CD4-positive, alpha-beta T cell treated with Interleukin-17A for 4 hours (primary cell): ENCODE data around the gene GNL1.
A peak's percentile ranks its signal among the peaks of the same experiment; 100 is the strongest.
"Not testable (repeated sequence)": the region's sequence is repeated elsewhere in the genome, so short reads cannot be mapped to it uniquely, and the experiment has no call there.

Experiments
- DNase-seq: peaks from one replicate; pipeline ENCODE4 v3.0.0-alpha.2; 2020; ENCODE audit warnings: mixed read lengths

GNL1 gene

DNA sequence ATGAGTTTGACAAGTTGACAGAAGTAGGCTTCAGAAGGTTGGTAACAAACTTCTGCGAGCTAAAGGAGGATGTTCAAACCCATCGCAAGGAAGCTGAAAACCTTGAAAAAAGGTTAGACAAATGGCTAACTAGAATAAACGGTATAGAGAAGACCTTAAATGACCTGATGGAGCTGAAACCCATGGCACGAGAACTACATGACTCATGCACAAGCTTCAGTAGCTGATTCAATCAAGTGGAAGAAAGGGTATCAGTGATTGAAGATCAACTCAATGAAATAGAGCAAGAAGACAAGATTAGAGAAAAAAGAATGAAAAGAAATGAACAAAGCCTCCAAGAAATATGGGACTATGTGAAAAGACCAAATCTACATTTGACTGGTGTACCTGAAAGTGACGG lies 34.3 kb downstream of the GNL1 start:
- not testable (repeated sequence) for DNase-seq

DNA sequence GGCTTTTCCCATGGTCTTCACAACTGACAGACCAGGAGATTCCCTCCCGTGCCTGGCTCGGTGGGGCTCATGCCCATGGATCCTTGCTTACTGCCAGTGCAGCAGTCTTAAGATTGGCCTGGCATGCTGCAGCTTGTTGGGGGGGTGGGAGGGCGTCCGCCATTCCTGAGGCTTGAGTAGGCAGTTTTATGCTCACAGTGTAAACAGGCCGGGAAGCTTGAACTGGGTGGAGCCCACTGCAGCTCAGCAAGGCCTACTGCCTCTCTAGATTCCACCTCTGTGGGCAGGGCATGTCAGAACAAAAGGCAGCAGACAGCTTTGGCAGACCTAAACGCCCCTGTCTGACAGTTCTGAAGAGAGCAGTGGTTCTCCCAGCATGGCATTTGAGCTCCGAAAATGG lies 35.2 kb downstream of the GNL1 start:
- DNase-seq: not testable (repeated sequence)

DNA sequence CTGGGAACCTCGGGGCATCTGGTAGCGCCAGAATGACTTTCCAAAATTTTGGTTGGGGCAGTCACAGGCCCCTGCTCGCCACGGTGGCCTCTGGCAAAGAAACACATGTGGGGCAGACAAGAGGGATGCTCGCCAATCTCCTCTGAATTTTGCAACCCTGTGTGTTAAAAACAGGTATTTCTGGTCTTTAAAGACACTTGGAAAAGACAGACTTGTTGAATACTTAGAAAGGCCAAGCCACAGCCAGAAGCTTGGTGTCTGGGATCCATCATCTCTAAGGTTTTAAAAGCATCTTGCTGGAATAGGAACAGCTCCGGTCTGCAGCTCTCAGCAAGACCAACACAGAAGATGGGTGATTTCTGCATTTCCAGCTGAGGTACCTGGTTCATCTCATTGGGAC lies 35.8 kb downstream of the GNL1 start:
- DNase-seq: no peak

DNA sequence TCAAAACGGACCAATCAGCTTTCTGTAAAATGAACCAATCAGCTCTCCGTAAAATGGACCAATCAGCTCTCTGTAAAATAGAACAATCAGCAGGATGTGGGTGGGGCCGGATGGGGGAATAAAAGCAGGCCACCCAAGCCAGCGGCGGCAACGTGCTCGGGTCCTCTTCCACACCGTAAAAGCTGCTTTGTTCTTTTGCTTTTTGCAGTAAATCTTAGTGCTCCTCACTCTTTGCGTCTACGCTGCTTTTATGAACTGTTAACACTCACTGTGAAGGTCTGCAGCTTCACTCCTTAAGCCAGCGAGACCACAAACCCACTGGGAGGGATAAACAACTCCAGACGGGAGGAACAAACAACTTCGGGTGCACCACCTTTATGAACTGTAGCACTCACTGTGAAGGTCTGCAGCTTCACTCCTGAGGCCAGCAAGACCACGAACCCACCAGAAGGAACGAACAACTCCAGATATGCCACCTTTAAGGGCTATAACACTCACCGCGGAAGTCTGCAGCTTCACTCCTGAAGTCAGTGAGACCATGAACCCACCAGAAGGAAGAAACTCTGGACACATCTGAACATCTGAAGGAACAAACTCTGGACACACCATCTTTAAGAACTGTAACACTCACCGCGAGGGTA lies 37.7 kb downstream of the GNL1 start:
- peak; percentile 62 for DNase-seq

DNA sequence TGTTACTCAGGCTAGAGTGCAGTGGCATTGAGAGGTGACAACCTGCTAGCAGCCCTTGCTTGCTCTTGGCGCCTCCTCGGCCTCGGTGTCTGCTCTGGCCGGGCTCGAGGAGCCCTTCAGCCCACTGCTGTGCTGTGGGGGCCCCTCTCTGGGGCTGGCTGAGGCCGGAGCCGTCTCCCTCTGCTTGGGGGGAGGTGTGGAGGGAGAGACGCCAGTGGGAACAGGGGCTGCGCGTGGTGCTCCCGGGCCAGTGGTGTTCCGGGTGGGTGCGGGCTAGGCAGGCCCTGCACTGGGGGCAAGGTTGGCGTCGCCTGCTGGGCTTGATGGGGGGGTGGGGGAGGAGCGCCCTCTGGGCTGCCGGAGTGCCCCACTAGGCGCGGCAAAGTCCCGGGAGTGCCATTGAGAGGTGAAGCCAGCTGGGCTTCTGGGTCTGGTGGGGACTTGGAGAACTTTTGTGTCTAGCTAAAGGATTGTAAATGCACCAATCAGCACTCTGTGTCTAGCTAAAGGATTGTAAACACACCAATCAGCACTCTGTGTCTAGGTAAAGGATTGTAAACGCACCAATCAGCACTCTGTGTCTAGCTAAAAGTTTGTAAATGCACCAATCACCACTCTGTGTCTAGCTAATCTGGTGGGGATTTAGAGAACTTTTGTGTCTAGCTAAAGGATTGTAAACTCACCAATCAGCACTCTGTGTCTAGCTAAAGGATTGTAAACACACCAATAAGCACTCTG lies 38.4 kb downstream of the GNL1 start:
- DNase-seq: not testable (repeated sequence)

DNA sequence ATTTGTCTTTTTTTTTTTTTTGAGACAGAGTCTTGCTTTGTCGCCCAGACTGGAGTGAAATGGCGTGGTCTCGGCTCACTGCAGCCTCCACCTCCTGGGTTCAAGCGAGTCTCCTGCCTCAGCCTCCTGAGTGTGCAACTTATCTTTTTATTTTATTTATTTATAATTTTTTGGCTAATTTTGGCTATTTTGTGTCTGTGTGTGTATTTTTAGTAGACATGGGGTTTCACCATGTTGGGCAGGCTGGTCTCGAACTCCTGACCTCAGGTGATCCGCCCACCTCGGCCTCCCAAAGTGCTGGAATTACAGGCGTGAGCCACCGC lies 39.6 kb downstream of the GNL1 start:
- DNase-seq: not testable (repeated sequence)

DNA sequence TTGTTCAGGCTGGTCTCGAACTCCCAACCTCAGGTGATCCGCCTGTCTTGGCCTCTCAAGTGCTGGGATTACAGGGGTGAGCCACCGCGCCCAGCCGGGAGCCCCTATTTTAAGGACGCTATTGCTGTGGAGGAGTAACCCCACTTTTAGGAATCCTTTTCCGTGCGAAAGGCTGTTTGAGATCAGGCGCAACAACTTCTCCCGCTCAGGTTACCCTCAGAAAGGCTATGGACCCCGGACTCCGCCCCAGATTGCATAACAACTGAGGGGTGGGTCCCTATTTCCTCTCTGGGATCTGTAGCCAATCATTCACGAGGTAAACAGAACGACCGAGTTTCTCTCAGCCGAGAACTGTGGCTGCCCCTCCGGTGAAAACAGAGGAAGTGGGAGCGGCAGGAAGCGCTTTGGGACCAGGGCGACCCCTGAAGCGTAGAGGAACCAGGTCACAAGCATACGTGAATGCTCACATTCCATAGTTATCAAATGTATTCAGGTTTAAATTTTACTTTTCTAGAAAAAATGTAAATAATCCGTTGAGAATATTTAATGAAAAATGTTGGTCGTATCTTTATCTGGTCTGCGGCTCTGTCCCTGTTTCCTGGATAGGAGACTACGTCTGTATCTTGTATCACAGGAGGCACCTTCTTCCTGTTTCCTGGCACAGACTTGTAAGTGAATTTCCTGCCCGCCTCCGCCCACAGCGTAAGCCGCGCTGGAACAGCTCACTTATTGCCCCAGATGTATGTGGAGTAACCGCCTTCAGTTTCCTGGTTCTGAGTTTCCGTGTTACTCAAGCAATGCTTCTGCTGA lies 40.1 kb downstream of the GNL1 start:
- peak; percentile 92 for DNase-seq

DNA sequence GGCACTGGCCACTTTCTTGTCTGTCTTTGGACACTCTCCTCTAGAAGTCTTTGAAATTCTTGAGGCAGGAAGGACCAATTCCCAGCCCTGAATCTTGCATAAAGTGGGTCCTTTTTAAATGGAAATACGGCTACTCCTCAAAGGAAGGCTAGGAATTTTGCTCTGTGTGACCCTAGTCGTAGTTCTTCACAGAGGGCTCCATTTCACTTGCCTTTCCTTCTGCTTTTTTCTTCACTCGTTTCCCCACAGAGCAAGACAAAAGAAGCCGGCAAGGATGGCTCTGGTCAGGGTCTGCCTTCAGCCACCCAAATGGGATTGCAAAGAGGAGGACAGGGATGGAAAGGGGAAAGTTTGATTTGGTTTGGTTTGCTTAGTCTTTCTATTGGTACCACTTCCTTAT lies 41.2 kb downstream of the GNL1 start:
- no peak for DNase-seq

DNA sequence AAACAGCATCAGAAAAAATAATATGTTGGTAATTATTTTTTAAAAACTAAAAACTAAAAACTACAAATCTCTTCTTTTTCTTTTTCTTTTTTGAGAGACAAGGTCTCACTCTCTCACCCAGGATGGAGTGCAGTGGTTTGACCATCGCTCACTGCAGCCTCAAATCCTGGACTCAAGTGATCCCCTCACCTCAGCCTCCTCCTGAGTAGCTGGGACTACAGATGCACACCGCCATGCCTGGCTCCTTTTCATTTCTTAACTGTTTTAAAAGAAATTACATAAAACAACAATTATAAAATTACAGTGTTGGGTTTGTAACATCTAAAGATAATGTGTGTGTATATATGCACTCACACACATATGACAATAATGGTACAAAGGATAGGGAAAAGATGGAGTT lies 42.8 kb downstream of the GNL1 start:
- no peak for DNase-seq

DNA sequence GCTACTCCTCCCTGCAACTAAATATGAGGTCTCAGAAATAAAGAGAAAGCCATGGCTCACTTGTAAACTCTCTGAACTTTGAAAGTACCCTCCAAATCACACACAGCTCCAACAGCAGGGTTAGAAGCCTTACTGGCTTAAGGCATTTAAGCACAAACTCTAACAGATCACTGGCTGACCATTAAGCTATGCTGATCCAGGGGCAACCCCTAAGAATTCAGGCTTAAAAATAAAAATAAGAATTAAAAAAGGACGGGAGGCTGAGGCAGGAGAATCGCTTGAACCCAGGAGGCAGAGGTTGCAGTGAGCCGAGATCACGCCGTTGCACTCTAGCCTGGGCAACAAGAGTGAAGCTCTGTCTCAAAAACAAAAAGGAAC lies 45.1 kb downstream of the GNL1 start:
- DNase-seq: no peak

DNA sequence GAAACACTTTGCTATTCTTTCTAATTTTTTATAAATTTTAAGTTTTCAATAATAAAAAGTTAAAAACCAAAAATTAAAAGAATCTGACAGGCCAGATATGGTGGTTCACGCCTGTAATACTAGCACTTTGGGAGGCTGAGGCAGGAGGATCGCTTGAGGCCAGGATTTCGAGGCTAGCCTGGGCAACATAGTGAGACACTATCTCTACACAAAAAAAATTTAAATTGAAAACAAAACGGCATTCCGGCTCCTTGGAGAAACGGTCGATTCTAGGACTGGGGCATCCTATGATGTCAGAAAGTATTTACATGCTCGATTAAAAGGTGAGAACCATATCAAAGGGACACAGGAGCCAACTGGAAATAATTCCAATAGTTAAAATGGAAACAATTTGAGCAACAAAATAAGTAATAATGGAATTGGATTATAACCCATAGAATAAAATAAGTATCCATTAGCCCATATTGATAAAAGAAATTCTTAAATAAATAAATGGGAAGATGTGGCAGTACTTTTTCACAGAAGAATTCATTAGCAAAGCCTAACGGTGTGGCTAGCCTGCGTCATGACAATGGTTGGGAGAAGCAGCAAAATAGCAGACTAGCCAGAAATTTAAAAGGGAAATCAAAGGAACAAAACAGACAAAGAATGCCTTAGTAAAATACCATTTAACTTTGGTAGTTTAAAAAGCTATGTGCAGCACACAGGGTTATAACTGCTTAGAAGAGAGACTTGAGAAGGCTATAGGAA lies 45.7 kb downstream of the GNL1 start:
- no peak for DNase-seq

DNA sequence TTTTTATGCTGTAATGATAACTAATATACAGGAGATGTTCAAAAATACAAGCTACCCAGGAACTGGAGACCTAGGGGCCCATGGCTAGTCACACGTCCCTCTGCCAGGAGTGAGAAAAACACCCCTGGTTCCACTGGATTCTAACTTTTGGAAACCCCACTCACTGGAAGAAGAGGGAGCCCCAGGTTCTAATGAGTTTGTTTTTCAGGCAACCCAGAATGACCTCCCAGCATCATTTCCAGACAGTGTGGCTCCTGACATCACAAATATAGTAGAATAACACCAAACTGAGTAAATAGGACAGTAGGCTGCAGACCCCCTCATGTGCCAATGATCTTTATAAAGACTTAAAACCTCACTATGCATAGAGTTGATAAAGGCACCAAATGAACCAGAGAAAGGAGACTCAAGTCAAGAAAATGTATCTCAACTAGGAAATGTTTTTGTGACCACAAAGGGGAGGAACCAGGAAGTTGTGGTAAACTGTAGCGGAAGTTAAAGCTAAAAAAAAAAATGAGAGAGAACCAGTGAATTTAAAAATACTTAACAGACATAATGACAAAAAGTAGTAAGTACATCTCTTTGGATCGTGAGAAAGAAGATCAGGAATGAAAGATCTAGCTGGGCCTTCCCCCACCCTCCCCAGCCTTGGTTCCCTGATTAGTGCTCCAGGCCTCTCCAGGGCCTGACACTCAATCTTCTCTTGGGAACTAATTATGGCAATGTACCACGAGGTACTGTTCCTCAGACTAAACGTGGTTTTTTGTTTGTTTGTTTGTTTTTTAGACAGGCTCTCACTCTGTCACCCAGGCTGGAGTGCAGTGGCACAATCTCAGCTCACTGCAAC lies 47.2 kb downstream of the GNL1 start:
- DNase-seq: no peak

DNA sequence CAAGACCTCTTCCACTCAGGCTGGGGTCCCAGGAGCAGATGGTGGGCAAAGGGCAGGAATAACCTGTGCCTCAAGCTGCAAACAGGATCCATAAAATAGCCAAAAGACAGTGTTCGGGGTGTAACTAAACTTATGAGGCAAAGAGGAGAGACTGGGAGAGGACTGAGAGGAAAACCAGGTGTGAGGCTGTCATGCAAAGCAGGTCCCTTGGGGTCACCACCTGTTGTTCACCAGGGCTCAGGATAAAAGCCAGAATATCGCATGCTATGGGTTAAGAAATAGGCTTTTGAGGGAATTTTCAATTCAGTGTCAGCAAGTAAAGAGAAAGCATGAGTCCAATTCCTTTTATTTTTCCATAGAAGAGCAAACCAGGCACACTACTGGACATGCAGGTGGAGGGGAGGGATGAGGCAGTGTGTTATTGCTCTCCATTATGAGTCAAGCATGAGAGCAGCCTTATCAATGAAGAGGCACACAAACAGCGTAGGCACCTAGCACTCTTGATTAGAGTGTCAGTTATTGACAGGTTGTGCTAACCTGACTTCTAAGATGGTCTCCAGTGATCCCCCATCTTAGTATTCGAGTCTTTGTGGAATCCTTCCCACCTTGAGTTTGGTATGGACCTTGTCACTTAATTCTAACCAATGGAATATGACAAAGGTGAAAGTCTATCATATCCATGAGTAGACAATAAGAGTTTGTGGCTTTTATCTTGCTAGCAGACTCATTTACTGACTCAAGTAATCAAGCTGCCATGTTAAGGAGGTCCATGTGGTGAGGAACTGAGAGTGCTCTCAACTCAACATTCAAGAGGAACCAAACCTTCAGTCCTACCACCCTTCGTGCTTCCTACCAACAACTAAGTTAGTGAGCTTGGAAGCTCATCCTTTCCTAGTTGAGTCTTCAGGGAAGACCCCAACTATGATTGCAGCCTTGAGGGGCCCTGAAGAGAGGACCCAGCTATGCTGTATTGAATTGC lies 48.2 kb downstream of the GNL1 start:
- DNase-seq: no peak

DNA sequence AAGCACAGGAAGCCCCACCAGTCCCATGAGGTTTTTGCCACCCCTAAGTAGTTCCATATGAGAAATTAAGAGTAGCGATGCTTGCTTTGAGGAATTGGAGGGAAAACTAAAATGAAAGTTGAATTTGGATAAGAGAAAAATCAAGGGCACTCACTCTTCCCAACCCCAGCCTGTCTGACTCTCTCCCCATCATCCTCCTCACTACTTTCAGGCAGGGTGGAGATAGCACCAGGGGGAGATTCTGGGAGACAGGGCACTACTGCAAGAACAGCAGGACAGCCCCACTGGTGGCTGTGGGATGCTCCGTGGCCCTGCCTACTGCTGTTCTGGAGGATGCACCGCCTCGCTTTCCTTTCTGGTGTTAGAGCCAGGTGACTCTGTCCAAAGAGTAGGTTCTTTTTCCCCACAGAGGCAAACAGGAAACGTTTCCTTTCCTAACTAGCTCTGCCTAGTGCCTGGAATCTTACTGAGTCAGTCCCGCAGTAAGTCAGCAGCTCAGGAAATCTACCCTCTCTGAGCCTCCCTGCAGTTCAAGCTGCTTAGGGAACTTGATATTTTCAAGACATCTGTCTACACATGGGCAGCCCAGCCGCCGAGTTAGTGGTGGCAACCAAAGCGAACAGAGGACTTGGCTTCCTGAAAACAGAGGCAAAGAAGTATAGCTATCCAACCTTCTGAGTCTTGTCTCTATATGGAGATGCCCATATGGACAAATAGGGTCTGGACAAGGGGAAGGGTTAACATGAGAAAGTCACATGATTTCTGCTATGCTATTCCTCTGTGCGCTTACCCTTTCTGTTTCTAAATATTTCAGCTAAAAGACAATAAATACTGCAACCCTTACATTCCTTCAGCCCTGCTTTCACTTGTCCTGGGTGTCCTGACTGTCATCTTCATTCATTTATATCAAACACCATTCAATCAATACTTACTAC lies 55.6 kb downstream of the GNL1 start:
- peak; percentile 46 for DNase-seq

DNA sequence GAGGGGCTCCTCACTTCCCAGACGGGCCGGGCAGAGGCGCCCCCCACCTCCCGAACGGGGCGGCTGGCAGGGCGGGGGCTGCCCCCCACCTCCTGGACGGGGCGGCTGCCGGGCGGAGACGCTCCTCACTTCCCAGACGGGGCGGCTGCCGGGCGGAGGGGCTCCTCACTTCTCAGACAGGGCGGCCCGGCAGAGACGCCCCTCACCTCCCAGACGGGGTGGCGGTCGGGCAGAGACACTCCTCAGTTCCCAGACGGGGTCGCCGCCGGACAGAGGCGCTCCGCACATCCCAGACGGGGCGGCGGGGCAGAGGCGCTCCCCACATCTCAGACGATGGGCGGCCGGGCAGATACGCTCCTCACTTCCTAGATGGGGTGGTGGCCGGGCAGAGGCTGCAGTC lies 57.6 kb downstream of the GNL1 start:
- not testable (repeated sequence) for DNase-seq

DNA sequence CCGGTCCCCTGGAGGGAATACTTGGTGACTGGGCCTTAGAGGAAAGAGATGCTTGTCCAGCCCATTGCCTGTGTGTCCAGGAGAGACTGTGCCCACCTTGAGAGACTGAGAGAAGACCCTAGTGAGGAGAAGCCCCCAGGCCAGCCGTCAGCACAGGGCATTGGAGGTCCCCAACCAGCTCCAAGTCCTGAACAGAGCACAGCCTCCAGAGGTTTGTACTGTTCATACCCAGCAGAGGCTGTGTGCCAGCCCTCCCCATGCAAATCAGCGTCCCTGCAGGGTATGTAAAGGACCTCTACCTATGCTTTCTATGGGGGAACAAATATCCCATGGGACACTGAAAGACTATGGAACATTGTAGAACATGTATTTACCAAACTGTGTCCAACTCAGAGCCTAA lies 58.6 kb downstream of the GNL1 start:
- DNase-seq: no peak

DNA sequence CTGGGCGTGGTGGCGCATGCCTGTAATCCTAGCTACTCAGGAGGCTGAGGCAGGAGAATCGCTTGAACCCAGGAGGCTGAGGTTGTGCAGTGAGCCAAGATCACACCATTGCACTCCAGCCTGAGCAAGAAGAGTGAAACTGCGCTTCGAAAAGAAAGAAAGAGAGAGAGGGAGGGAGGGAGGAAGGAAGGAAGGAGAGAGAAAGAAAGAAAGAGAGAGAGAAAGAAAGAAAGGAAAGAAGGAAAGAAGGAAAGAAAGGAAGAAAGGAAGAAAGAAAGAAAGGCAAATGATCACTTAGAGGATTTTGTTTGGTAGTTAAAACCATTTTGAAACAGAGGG lies 59.1 kb downstream of the GNL1 start:
- not testable (repeated sequence) for DNase-seq

DNA sequence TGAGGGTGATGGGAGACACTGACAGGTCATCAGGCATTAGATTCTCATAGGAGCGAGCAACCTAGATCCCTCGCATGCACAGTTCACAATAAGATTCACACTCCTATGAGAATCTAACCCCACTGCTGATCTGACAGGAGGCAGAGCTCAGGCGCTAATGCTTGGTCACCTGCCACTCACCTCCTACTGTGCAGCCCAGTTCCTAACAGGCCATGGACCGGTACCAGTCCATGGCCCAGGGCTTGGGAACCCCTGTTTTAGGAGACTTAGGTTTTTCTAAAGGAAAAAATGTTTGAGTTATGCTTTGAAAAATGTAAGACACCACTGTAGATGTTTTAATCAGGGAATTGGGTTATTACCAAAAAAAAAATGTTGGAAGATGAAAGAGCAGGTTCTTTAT lies 60.3 kb downstream of the GNL1 start:
- DNase-seq: no peak

DNA sequence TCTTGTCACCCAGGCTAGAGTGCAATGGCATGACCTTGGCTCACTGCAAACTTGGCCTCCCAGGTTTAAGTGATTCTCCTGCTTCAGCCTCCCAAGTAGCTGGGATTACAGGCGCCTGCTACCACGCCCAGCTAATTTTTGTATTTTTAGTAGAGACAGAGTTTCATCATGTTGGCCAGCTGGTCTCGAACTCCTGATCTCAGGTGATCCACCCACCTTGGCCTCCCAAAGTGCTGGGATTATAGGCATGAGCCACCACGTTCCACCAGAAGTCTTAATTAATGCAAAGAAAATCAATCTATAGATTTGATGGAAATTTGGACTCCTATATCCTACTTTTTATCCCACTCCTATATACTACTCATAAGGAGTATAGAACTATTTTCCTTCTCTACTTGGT lies 61.2 kb downstream of the GNL1 start:
- not testable (repeated sequence) for DNase-seq

DNA sequence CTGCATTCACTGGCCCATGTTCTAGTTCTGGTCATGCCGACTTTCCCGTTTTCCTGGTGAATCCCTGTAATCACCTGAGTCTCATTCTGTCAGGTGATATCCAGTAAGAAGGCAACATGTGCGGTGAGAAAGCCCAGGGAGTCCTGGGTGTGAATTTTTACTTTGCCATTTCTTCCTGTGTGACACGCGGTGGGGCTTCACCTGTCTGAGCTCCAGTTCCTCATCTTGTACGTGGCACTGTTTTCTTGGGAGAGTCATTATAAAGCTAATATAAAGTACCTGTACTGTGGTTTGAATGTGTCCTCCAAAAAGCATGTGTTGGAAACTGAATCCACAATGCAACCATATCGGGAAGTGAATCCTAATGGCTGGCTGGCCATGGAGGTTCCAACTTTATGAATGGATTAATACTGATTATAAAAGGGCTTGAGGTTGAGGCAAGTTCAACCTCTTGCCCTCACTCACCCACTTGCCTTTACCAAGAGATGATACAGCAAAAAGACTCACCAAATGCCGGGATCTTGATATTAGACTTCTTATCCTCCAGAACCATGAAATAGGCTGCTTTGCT lies 61.9 kb downstream of the GNL1 start:
- DNase-seq: peak; percentile 42
